HG03103 (cell line): ENCODE data around the gene GADD45G.

ENCODE experiments used
- ATAC-seq: cut with Tn5 transposase; IDR thresholded peaks from one replicate; pipeline ENCODE4 v1.9.1; 2021; ENCODE audit warnings: low read depth; ENCODE audit not compliant: unreplicated experiment

The GADD45G gene

DNA sequence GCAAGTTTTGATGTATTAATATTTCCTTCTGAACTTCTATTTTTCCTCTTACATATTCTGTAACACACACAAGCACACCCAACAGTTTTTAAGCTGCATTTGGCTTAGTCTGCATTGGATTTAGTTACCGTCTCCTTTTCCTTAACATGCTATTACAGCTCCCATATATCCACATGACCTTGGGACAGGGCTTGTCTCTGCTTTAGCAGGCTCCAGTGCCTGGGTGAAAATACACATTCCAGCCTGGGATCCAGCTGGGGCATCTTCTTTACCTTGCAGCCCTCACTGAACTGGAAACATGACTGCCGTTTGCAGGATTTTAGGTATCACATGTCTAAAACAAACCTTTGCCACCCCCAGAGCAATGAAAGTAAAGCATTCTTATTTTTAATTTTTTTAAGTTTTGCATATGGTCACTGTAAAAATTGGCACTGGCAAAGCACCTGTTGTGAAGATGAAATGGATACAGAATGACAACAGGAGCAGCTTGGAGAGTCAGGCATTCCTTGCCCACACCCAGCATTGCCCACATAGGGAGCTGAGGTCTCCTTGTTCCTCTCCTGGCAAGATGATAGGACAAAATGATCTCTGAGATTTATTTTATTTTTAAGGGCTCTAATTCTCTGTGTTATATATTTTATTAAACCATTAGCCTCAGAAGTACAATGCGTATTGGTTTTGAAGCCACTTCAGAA lies 4.0 kb downstream of the GADD45G start:
- ATAC-seq, result no peak

DNA sequence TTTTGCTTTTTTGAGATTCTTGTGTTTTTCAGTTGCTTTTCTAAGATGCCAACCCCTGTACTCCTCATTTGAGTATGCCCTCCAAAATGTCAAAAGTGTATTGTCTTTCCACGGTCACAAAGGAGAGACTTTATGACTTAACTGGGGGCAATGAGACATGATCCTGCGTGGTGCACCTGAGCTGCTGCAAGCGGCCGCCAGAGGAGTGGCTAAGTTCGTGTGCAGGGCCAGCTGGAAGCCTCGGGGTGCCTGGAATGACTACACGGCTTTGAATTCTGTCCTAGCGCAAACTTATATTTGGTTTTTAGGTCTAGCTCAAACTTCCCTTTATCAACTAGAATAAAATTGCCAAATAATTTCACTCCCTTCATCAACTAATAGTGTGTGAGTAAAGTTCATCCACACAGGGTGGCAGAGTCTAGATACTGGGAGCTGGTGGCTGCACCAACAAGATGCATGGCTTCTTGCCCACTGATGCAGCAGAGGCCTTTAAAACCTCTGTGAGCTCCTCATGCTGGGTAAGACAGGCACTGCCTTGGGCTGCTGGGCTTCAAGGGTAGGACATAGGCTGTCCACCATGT lies 4.7 kb downstream of the GADD45G start:
- ATAC-seq, result no peak

DNA sequence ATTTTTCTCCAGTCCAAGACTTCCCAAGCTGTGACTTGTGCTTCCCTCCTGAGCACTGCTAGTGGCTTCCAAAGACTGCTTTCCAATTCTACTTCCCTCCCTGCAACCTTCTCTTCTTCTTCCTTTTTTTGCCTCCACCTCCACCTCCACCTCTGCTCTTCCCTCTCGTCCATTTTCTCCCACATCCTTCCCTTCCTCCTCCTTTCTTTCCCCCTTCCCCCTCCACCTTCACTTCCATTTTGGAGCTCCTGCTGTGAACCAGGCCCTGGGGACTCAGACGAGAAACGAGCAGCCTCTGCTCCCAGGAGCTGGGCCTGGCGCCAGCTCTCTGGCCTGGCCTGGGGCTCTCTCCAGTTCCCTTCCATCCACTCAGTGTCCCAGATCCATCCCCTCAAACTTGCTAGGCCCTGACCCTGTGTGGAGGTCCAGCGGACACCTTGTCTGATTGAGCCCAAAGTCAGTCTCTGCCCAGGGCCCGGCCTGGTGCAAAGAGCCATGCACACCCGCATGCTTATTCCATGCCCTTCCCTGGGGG lies 5.6 kb downstream of the GADD45G start:
- ATAC-seq, result no peak

DNA sequence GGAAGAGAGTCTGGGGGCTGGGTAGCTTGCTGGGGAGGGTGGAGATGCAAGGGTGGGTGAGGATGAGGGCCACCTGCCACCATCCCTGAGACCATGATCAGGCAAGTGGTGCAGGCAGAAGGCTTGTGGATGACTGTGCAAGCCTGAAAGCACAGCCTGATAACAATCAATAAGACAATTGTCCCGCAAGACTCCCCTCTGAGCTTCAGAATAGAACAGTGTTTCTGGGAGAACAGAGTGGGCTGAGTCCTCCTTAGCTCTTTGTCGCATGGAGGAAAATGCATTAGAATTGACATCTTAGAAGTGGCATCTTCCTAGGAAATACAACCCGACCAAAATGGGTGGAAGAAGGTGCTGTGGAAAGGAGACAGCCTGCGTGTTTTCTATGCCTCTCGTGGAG lies 6.6 kb downstream of the GADD45G start:
- no peak for ATAC-seq

DNA sequence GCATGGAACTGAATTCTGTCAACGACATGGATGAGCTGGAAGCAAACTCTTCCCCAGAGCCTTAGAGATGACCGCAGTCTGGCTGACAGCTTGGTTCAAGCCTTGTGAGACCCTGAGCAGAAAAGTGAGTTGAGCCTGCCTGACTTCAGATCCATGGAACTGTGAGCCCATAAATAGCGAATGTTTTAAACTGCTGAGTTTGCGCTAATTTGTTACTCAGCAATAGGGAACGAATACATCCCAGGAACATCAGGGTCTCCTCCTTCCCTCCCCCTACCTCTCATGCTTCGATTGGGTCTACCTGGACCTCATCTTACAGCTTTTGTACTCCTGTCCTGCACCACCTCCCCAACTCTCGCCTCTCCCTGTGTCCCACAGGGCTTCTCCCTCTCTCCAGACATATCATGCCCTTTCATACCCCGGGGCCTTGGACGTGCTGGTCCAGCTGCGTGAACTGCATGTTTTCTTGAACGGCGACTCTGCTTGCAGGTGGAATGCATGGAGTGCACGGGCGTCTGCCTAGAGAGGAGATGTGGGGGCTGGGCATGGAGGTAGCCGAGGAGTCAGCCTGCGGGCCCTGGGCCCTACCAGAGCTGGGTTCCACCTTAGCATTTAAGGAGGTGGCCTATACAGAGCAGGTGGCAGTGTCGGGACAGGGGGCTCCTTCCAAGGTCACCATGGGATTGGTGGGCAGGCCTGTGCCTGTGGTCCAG lies 7.9 kb downstream of the GADD45G start:
- ATAC-seq, result no peak

DNA sequence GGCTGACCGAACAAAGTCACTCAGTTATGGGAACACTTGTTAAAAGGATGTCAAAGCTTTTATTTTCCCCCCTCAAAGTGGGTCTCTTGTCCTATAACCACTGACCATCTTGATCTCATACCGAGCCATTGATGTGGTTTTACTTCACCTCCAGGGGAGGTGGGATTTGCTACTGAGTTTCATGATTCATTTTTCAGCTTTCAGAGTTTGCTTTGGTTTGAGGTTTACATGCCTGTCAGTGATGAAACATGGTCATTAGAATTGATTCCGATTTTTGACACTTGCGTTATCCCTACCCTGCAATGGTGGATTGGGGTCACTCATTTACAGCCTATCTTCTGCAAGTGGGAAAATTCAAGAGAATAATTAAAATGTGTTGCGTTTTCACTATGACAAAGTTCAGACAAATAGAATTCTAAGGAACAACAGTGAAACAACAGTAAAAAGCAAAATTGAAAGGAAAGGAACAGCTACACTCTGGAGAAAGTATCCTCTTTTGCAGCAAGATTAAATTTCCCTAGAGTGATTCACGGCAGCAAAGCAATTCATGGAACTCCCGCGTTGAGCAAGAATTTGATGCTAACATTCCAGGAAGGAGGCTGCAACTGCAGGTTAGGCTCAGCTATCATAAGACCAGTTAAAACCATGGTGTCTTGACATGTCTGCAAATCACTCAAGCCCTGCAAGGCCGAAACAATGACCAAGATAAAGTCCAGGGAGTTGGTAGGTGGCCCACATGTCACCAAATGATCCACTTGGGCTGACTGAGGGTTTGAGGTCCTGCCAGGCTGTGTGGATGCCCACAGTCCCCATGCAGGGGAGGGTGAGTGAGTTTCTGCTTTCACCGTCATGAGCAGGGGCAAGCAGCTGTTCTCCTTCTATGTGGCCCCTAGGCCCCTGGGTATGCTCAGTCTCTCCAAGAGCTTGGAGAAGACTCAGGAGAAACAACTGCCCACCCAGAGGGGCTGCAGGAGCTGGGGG lies 9.4 kb downstream of the GADD45G start:
- ATAC-seq, result no peak

DNA sequence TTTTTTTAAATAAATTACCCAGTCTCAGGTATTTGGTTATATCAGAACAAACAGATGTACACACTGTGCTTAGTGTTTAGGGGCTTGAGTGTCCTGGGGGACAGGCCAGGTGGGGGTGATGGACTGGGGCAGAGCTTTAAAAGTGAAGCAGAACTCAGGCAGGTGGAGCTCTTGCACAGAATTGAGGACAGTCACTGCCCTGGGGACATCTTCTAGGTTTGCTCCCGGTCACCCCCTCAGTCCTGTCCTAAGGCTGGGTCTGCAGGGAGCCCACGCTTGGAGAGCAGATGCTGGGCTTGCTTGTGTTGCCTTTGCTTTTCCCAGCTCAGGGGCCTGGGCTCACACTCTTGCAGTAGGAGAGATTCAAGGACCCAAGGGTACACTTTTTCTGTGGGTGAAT lies 10.8 kb downstream of the GADD45G start:
- no peak for ATAC-seq

DNA sequence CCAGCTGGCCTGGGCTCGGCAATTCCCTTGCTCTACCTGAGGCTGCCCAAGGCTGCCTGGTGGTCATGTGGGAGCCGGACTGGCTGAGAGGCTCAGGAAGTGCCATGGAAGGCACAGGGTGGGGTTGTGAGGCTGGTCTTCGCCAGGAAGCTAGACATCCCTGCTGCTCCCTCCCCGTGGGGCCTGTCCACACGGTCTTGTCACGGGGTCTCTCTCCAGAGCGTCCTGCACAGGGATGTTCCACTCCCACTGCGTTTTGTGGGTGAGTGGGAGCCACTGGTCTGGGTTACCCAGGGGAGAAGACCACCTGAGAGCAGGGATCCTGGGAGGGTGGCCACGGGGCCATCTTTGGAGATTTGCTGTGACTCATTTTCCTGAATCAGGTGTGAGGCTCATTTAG lies 11.6 kb downstream of the GADD45G start:
- no peak for ATAC-seq

DNA sequence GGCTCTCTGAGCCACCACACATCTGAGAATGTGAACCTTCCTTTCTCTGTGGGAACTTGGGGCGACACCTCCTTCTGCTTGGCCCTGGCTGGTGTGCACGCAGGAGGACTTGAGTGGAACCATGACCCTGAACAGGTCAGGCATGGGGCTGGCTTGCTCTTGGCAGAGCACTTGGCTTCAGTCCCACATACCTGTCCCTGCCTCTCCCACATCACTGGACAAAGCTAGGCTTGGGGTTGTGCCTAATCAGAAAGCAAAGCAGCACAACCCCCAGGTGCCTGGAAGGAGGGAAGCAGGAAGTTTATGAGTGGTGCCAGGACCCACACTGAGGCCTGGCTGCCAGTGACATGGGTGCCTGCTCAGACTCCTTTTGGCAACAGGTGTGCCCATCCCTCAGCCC lies 13.2 kb downstream of the GADD45G start:
- no peak for ATAC-seq

DNA sequence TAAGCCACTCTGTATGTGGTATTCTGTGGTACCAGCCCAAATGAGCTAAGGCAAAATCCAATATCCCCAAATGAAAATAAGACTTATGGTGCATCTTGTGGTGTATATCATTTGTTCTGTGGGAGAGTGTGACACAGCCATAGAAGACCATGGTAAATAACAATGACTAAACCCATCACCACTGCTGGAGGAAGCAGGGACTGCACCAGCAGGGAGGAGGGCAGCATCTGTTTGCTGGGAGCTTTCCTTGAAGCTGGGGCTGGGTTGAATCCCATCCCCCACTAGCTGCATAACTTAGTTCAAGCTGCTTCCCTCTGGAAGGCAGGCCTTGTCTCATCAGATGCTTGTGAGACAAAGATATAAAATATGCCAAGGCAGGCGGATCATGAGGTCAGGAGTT lies 14.2 kb downstream of the GADD45G start:
- ATAC-seq, result no peak

DNA sequence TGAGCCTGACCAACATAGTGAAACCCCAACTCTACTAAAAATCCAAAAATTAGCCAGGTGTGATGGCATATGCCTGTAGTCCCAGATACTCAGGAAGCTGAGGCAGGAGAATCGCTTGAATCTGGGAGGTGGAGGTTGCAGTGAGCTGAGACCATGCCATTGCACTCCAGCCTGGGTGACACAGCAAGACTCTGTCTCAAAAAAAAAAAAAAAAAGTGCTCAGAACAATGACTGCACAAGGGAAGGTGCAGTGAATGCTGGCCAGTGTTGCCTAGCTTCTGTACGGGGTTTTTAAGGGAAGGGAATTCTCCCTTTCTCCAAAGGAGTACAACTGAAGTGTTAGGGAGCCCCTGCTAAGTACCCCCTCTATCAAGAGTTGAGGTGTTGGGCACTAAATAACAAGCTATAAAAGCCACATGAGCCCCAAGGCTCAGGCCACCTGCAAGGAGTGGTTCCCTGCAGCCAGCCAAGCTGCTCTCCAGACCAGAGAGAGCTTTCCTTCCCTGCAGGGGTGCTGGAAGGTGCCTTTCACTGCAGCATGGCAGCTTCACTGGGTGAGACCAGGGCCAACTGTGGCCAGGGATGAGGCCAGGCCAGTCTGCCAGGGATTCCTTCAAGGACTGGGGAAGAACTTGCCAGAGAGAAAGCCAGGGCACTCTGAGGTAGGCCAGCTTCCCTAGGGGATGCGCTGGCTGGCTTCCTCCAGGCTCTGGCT lies 14.8 kb downstream of the GADD45G start:
- ATAC-seq, result no peak

DNA sequence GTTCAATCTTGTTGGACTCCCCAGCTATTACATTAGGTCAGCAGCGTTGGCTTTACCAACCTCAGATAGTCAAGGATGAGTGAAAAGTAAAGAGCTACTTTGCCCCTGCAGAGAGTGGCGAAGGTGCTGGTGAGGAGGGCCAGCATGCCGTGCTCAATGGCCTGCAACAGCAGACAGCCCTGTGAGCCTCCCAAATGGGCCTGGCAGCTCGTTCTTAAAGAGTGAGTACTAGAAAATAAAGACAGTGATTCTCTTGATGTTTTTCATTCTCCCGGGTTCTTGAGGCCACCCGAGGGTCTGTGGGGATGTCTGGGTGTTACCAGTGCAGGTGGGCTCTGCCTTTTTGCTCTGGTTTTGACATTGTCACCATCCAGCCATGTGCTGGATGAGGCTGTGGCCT lies 16.2 kb downstream of the GADD45G start:
- no peak for ATAC-seq

DNA sequence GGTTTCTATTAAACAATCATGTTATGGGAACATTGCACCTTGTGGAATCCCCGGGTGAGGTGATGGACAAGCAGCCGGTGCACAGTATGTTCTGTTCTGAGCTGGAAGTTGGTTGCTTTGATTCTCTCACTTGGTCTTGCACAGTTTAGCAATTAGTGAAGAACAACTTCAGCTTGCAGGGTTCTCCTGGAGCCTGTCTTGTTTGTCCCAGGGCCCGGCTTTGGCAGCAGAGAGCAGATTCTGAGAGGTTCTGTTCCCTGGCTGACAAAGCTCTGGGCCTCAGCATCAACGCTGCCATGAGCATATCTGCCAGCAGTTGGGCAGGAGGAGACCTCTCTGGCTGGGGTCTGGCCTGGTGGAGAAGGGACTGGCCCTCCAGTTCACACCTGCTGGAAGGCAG lies 16.9 kb downstream of the GADD45G start:
- ATAC-seq, result no peak

DNA sequence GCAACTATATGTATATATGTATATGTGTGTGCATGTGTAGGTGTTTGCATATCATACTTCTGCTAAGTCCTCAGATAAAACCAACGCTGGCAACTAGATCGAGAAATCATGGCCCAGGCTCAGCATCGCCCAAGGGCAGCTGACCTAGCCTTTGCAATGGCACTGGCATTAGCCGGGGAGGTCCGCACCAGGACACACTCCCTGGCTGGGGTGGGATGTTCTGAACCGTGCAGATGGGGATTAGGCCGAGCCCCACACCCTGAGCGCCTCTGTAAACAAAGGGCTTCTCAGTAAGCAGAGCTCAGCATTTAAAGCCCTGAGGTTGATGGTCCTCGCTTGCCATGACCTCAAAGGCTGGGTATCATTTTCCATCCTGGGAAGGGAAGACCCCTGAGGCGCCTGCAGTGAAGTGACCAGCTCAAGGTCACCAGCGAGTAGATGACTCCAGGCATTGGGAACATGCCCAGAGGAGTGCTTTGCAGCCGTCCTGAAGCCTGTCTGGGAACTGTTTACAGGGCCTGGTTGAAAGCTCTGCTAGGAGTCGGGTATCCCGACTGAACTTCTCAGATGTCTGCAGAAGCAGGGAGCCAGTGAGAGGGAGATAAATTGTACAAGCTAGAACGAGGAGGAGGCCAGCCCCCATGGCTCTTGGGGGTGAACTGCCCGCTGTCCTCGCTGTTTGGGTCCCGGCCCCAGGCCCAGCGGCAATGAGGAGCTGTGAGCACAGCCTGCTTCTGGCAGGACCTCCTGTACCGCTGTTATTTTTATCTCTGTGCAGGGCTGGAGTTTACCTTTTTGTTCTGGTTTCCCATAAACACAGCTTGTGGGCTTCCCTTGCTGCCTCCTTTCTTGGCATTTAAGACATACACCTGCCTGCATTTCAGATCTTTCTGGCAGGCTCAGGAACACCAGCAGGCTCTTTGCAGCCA lies 18.4 kb downstream of the GADD45G start:
- ATAC-seq, result no peak

DNA sequence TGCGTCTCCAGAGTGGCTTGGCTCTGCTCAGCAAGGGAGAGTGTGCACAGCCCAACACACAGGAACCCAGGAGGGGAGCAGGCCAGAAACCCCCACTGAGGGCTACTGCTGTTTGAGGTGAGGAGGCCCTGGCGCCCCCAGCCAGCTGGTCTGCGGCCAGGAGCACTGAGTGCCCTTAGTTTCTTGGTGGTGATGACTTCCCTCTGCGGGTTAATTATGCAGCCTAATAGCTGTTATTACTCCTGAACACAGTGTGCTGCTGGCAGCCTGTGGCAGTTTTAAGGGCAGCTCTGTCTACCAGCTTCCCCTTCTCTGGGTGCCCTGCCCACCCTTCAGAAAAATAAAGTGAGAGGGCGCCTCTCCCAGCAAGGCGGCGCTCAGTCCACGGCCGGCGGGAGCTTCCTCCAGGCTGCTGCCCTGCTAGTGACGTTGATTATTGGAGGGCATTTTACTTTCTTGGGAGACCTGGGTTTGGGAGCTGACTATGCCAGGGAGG lies 19.2 kb downstream of the GADD45G start:
- no peak for ATAC-seq

DNA sequence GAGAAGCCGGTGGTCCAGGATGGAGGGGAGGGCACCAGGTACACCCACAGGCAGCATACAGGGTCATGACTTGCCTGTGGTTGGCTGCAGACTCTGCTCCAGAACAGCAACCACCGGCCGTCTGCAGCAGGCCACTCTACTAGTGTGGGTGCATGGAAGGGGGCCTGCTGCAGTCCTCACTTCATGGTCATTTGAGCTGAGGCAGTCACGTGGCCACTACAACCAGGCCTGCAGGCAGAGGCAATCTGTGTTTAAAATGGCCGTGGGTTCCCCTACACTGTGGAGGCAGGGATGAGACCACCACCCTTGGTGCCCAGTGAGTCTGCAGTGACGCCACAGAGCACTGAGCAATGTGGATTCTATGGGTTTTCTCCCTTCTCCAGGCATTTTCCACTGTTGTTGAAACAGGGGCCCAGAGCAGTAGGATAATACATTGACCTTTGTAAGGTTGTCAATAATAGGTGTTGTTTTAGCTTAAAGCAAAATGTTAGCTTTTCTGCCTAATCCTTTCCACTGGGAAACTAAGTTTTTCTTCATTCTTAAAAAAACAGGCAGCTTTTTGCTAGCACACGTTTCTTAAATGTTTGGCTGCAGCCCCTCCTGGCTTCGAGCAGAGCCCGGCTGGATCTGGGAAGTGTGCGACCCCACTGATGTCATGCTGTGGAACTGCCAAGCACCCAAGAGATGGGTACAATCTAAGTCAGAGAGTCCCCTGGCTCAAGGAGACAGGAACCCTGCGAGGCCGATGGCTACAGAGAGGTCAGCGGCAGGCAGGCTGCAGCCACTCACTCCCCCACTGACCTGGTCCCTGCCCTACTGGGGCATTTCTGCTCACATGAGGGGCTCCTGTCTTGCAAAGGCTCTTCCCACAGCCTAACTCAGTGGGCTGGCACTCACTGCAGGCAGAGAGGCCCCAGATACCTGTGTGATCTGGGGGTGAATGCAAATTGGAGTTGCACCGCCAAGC lies 21.2 kb downstream of the GADD45G start:
- ATAC-seq, result no peak

DNA sequence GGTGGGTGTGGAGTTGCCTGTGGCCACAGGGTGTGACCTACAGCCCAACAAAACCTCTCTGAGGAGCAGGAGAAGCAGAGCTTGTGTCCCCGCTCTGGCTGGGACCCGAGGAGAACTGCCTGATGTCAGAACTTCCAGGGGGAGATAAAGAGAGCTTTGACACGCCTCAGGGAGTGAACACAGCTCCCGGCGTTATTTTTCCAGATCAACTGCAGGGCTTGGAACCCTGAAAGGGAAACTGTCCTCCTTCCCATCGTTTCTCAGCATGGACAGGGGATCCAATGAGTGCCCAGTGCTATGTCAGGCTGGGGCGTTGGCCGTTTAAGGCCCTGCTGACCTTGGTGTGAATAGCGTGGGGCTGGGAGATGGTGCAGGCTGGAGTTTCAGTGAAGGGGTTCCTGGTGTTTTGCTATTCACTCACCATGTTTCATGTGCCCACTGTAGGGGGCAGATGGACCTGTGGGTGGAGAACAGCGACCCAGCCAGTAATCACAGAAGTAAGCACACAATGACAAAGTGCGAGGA lies 22.0 kb downstream of the GADD45G start:
- no peak for ATAC-seq
